Suprapubic skin (tissue), 4 donors: Measurements from ENCODE around the gene AADACL2.

Experiments
- CTCF ChIP-seq, 2 donors: fragments of 200-600 bp in 1 of 2; fragments of 450-650 bp in 1 of 2; sonication (generic) in 1 of 2; IDR thresholded peaks; one replicate each; pipeline ENCODE4 v1.5.1; 2016 to 2019; ENCODE audit warnings: antibody characterized with exemption in 2 of 2, mild to moderate bottlenecking in 1 of 2, moderate library complexity in 1 of 2
- EP300 ChIP-seq: sonication (generic); formaldehyde crosslinking; IDR thresholded peaks from one replicate; pipeline ENCODE4 v1.6.1; 2017; ENCODE audit warnings: antibody characterized with exemption
- POLR2A ChIP-seq, 2 donors: fragments of 450-650 bp; IDR thresholded peaks; one replicate each; pipeline ENCODE4 v1.6.1; 2017; ENCODE audit warnings: antibody characterized with exemption in 2 of 2, mild to moderate bottlenecking in 2 of 2, moderate library complexity in 2 of 2
- POLR2AphosphoS5 ChIP-seq, 3 donors: sonication (generic); formaldehyde crosslinking; IDR thresholded peaks; one replicate each; pipeline ENCODE4 v1.6.1; 2017; ENCODE audit warnings: antibody characterized with exemption in 3 of 3

- no peak for TF ChIP-seq CTCF (IDR thresholded peaks at IDR 0.05)
- no peak for TF ChIP-seq POLR2AphosphoS5 (IDR thresholded peaks at IDR 0.05)
- TF ChIP-seq POLR2A (IDR thresholded peaks at IDR 0.05), result no peak
- no peak for TF ChIP-seq EP300
These were observed 40.5 kb downstream of the AADACL2 start for GRCh38 chr3:151774235-151774634.
